Endothelial cell of umbilical vein (primary cell): ENCODE results near the gene CELA3A.
"Not testable (repeated sequence)": the region's sequence is repeated elsewhere in the genome, so short reads cannot be mapped to it uniquely, and the experiment has no call there.

Source experiments
- CTCF ChIP-seq, 2 donors: IDR thresholded peaks; 1 replicate in 1 of 2; 2 replicates in 1 of 2; pipeline ENCODE4 v1.5.1; 2011; ENCODE audit warnings: low read length in 2 of 2, mild to moderate bottlenecking in 2 of 2, moderate library complexity in 2 of 2, control low read depth in 1 of 2, inconsistent platforms in 1 of 2, low read depth in 1 of 2; ENCODE audit not compliant: insufficient read depth in 1 of 2; ENCODE audit errors: extremely low read depth in 1 of 2
- EZH2 ChIP-seq: IDR thresholded peaks from 2 replicates; pipeline ENCODE4 v1.6.1; 2012; ENCODE audit warnings: borderline replicate concordance, low read depth, mild to moderate bottlenecking, moderate library complexity, low read length, inconsistent platforms; ENCODE audit not compliant: severe bottlenecking
- JUN ChIP-seq: IDR thresholded peaks from 2 replicates; pipeline ENCODE4 v1.6.1; 2011; ENCODE audit warnings: borderline replicate concordance, low read depth; ENCODE audit not compliant: insufficient read length, insufficient read depth
- MYC ChIP-seq: IDR thresholded peaks from one replicate; pipeline ENCODE4 v1.6.1; 2011; ENCODE audit warnings: mild to moderate bottlenecking, low read depth, low read length
- POLR2A ChIP-seq: IDR thresholded peaks from 2 replicates; pipeline ENCODE4 v1.6.1; 2012; ENCODE audit warnings: low read depth, mild to moderate bottlenecking, control low read depth, low read length
- POLR2AphosphoS5 ChIP-seq: IDR thresholded peaks from 2 replicates; pipeline ENCODE4 v1.6.1; 2012; ENCODE audit warnings: low read depth, mild to moderate bottlenecking, control low read depth, low read length, moderate library complexity; ENCODE audit not compliant: insufficient read depth
- TF ChIP-seq, protein P1 (sequence below): IDR thresholded peaks from 2 replicates; pipeline ENCODE4 v1.6.1; 2011; ENCODE audit not compliant: insufficient read depth, insufficient read length

GRCh38 chr1:22002461-22002860, 1.0 kb downstream of the CELA3A start:
- TF ChIP-seq POLR2AphosphoS5; CTCF (IDR thresholded peaks at IDR 0.05; ENCODE audit: extremely low read depth in 1 of 2, insufficient read depth in 1 of 2, low read depth in 1 of 2, low read length in 2 of 2); POLR2A; EZH2; MYC; JUN: not testable (repeated sequence)
- TF ChIP-seq, protein P1, sequence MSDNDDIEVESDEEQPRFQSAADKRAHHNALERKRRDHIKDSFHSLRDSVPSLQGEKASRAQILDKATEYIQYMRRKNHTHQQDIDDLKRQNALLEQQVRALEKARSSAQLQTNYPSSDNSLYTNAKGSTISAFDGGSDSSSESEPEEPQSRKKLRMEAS, result not testable (repeated sequence)
